Medulla oblongata (tissue), 1 donor: Measurements from ENCODE around the gene LDLRAD4.
A peak's percentile ranks its signal among the peaks of the same experiment; 100 is the strongest.
"Not testable (repeated sequence)": the region's sequence is repeated elsewhere in the genome, so short reads cannot be mapped to it uniquely, and the experiment has no call there.

Experiments
- DNase-seq: peaks from one replicate; pipeline ENCODE4 v3.0.0-alpha.2; 2015; ENCODE audit errors: extremely low spot score

The LDLRAD4 gene

DNA sequence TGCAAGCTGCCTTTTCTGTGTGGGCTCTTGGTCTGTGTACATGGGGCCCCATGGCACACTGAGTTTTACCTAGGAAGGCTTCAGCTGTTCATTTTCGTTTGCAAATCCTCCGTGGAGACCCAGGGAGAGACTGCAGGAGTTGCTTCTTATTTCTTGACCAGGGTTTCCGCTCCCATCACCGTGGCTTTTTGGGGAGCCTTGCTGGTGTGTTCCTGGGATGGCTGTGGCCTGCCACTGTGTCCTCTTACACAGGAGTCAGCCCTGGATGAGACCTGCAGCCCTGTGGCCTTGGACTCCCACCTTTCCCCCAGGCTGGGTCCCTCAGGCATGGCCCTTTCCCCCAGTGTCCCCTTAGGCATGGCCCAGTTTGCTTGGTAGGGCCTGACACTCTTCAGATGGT lies 370.8 kb downstream of the LDLRAD4 start:
- DNase-seq, result no peak

DNA sequence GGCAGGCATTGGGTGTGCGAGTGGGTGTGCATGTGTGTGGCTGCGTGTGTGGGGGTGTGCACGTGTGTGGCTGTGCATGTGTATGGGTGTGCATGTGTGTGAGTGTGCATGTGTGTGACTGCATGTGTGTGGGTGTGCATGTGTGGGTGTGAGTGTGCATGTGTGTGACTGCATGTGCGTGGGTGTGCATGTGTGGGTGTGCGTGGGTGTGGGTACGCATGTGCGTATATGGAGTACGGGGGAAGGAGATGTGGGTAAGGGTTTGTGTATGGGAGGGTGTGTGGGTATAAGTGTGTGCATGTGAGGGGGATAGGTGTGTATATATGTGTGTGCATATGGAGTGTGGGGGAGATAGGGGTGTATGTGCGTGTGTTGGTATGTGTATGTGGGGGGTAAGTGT lies 371.4 kb downstream of the LDLRAD4 start:
- DNase-seq, result no peak

DNA sequence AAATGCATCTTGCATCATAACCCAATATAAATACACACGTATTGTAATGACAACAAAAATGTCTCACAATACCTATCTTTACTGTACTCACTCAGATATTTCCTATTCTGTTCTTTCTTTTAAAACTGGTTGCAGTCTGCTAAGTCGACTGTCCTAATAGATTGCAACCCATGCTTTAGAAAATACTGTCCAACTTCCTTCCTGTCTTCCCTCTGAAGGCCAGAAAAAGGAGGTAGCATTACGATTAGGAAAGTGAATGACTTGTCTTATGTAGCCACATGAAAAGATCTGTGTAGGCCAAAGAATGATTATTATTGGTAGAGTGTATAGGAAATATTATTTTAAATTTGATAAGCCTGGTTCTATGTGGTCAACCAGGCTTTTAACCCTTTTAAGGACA lies 373.7 kb downstream of the LDLRAD4 start:
- no peak for DNase-seq

DNA sequence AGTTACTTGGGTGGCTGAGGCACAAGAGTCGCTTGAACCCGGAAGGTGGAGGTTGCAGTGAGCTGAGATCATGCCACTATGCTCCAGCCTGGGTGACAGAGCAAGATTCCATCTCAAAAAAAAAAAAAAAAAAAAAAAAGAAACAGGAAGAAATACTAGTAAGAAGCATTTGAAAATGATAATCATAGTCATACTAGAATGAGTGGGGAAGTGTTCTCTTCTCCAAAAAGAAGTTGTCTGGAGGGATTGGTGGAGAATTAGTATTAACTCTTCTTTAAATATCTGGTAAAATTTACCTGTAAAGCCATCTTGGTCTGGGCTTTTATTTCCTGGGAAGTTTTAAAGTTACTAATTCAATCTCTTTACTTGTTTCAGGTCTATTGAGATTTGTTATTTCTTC lies 376.0 kb downstream of the LDLRAD4 start:
- DNase-seq, result no peak

DNA sequence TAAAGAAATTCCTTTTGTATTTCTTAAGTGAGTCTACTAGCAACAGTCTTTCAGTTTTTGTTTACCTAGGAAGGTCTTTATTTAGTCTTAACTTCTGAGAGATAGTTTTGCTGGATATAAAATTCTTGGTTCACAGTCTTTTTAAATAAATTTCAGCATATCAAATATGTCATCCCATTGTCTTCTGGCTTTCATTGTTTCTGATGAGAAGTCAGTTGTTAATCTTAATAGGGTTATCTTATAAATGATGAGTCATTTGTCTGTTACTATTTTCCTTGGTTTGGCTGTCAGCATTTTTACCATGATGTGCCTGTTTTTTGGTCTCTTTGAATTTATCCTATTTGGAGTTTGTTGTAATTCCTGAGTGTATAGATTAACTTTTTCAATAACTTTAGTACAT lies 378.5 kb downstream of the LDLRAD4 start:
- no peak for DNase-seq

DNA sequence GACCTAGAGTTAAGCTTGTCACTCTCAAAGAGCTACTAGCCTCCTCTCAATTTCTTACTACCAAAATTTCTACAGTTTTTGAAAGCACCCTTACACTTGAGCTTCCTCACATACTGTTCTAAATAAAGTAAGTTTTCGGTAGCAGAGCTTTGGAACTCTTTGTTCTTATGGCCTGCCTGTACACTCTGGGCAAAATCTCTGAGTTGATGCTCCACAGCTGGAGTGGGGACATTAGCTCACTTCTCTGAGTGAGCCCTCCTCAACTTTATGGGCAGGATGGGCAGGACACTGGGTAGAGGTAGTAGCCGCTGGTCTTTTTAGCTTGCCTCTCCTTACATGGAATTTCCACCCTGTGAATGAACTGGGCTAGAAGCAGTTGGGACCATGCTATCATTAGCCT lies 380.0 kb downstream of the LDLRAD4 start:
- no peak for DNase-seq

DNA sequence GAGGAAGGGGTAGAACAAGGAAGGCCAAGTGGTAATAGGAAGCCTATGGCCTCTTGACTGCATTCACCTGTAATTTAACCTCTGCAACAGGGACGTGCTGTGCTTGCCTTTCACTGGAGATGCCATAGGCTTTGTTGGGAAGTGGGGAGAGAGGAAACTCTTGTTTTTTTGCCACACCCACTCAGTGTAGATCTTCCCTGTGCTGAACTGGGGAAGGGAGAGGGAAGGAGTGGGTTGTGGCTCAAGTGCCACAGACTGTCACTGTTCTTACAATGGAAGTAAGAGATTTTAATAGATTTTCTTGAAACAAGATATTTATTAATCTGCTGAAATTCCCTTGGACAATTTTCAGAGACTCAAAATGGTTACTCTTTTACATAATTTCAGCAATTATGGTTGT lies 380.5 kb downstream of the LDLRAD4 start:
- DNase-seq, result no peak

DNA sequence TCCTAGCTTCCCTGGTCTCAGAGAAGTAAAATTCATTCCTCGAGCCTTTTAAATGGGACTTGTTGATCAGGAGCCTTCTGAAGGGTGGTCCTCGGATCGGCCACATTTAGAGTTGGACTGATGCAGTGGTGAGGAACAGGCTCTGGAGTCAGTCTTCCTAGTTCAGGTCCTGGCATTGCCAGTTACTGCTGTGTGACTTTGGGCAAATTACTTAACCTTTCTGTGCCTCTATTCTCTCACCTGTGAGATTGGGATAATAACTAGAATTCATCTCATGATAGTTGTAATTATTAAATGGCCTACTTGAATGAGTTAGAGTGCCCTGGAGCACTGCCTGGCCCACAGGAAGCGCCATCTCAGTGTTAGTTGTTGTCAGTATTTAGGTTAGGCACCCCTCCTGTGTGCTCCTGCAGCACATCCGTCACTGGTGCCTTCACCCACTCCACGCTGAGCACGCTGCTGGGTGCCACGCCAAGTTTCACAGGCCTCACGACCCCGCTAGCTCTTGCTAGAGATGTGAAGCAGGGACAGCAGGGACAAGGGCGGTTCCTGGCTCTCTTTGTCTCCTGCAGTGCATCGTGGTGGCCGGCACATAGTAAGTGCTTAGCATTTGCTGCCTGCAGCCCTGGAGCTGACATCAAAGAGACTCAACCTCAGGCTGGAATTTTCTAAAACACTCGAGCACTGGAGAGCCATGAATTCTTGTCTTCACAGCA lies 384.9 kb downstream of the LDLRAD4 start:
- no peak for DNase-seq

DNA sequence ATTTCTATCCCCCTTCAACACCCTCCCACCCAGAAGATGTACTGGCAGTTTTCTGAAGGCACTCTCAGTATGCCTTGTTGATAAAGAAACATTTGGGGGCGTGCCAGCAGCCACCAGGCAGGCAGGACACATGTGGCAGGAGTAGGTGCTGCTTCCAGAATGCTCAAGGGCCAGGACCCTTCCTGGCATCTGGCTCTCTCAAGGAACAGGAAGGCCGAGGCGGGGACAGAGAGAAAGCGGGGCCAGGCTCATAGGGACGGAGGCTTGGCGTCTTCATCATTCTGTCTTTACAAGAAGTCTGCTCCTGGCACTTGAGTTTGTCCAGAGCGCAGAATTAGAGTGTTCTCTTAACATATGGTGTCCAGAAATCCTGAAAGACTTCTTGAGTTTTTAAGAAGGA lies 386.2 kb downstream of the LDLRAD4 start:
- DNase-seq, result no peak

DNA sequence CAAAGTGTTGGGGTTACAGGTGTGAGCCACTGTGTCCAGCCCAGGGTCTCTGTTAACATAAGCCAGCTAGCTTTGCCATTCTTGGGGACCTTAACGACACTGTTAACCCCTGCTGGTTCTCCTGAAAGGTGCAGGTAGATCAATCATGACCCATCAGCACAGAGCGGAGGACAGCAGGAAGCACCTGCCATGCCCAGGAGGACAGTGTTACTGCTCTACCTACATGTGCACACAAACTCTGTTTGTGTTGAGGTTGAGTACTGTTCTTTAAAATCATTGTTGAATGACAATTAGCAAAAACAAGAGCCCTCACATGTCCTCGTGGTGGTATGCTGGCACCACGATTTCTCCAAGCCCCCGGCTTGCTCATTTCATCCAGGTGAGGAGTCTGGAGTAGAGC lies 386.9 kb downstream of the LDLRAD4 start:
- no peak for DNase-seq

DNA sequence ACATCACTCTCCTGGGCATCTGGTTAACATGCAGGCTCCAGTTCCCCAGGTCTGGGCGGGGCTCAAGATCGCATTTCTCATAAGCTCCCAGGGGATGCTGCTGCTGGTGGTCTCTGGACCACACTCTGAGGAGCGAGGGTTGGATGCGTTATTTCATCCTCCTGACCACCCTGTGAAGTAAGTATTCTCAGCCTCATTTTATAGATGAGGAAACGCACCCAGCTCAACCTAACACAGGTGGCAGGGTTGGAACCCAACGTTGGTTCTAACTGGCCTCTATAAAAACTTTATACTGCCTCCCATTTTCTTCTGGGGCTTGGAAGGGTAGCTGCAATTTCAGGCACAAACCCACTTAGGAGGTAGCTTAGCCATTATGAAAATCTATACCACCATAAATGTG lies 387.3 kb downstream of the LDLRAD4 start:
- DNase-seq, result no peak

DNA sequence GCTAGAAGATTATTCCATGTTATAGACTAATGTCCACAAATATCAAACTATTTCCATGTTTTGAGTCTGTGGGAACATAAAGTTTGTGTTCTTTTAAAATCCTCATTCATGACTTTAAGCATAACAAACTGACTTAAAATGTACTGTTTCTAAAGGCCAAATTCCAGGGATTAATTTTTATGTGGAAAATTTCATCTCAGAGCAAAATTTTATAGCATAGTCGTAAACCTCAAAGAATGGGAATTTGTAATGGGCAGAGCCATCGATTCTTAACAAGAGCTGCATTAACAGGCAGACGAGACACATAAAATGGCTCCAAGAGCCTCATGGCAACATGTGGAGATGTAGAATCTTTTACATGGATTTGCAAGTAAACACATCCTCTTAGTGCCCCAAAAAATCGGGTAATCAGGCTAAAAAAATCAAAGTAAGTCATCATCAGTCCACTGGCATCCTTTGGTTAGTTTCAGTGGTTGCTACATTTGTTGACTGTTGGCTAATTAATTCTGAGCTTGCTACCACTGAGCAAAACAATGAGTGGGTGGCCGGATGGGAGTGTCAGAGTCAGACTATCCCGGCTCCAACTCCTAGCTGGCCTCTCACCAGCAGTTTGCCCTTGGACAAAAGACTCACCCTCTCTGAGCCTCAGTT lies 388.2 kb downstream of the LDLRAD4 start:
- no peak for DNase-seq

DNA sequence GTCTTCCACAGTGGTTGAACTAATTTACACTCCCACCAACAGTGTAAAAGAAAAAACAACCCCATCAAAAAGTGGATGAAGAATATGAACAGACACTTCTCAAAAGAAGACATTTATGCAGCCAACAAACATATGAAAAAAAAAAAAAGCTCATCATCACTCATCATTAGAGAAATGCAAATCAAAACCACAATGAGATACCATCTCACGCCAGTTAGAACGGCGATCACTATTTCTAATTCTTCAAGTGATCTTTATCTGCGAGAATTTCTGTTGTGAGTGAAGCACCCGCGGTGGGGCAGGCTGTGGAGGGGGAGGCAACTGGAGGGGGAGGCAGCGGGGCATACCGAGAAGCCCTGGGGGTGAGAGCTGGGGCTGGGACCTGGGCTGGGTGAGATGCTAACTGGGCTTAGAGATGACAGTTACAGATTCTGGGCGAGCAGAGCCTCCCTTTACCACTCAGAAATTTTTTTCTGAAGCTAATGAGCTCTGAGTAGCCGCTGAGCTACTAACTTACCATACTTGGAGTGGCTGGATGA lies 389.5 kb downstream of the LDLRAD4 start:
- DNase-seq, result not testable (repeated sequence)

DNA sequence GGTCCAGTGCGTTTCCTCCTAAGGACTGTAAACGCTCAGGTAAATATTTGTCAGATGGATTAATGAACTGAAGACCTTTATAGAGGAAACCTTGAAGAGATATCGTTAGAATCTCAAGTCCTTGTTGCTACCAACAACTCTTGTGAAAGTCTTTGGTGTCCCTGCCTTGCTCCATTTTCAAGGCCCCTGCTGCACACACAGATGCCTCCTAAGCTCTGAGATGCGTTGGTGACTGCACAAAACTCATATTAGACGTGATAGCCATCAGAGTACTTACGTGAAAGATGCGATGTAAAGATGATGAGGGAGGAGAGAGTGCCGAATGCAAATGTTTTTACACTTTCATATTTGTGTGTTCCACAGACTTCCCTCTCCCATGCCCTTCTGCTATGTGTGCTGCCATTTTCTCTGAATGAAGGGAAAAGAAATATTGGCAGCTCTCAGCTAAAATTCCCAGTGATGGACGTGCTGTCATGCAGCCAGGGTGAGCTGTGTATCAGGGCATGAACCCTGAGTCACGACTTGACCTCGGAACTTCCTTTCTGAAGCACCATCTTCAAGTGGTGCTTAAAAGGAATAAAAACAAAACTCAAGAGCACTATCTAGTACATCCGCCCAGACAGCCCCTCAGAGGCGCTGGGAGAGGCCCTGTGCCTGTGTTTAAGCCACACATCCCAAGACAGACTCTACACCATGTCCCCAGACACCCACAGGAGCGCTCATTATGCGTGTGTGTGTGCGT lies 390.4 kb downstream of the LDLRAD4 start:
- no peak for DNase-seq

DNA sequence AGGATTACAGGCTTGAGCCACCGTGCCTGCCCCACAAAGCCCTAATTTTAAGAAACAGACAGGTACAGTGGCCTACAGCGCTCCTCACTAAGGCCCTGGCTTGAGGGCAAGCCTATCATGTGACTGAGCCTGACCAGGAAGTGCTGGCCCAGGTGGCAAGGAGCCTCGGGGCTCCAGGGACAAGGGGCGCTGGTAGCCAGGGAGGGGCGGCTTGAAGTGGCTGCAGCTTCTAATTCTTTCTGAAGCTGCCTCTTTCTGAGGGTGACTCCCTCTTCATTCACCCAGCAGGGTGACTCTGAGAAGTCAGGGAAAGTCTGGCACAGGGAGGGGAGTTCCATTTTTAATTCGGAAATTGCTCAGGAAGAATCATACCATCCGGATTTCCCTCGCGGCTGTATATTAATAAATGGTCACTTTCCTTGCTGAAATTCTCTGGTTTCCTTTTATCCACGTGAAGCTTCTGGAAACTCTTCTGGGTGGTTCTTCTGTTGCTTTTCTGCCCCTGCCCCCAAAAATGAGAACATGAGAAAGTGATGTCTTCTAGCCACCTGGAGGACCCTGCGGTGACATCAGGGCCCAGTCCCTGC lies 392.1 kb downstream of the LDLRAD4 start:
- no peak for DNase-seq

DNA sequence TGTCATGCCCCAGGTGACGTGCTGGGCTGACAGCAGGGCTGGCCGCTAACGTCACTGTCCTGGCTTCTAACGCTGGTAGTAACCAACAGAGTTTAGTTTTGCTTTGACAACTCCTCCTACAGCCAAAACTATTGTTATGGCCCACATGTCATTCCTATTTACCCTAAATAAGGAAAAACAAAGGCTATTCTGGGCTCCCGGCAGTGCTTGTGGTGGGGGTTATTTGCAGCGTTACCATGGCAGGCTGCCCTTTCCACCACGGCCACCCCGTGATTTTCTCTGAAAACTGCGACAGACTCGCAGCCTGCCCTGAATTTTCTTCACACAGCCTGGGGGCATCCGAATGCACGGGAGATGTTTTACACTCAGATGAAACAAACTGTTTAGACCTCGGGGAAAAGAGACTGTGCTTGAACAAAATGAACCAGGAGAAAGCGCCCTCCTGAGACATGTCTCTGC lies 392.6 kb downstream of the LDLRAD4 start:
- DNase-seq, result peak; percentile 93

DNA sequence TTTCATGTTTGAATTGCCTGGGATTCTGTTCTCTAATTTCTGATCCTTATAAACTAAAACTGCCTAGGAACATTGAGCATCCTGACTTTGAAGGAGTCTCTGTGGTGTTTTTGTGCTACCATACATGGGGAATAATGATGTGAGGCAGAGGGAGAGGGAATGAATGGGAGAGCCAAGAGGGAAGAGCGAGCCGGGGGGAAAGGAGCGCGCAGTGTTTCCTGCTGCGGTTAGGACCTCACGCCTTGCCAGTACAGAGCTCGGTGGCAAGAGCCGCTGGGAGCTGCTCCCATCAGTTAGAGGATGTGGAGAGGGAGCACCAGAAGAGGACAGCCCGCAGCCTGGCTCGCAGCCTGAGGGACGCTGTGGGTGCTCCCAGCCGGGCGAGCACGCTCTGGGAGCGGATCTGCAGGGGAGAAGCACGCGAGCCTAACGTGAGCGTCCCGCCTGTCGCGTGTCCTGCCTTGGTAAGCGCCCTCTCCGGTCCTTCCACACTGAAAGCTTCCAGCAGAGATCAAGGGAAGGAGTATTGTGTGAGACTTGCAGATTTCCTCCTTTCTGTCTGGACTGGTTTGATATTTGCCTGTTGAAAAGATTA lies 393.1 kb downstream of the LDLRAD4 start:
- peak; percentile 76 for DNase-seq

DNA sequence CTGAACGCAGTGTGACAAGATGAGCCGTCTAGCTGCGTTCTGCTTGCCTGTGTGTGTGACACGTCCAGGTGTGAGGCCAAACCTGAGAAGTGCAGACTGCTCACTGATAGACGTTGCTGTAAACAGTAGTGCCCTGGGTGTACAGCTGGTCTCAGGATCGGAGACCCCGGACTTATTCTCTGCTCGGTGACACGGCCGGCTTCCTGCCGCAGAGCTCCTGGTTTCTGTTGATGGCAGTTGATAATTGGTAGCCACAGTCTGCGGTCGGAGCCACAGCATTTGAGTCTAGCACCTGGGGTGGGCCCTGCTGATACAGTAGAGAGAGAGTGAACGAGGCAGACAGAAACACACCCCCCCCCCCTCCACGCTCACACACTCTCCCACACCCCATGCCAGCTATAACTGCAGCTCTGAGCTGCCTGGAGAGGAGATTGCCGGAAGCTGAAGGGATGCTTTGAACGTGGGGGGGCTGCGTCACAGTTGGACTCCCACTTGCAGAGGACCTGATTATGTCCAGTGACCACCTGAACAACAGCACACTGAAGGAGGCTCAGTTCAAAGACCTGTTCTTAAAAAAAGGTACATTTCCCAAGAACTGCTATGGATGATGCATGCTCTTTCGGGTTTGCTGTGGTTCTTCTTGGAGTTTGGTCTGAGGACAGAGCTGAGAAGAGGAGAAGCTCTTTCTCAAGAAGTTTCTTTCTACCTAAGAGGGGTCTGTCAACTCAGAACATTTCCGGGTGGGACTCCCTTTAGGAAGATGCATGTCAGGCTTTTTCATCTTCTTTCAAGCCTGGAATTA lies 393.8 kb downstream of the LDLRAD4 start:
- DNase-seq, result peak; percentile 88

DNA sequence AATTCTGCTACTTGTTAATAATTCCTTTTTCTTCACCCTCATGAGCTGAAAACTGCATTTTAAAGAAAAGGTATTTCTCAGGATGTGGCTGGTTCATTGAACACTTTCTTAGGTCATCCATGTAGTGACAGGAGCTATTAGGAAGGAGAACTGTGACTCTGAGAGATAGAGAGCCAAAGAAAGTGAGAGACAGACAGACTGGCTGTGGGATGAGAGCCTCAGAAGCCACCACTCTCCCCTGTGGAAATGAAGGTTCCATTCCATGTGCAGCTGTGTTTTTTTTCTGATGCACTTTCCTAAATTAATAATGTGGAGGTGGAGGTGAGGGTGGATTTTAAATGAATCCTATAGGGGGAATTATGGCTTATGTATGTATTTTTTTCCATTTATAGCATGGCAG lies 394.5 kb downstream of the LDLRAD4 start:
- peak; percentile 44 for DNase-seq

DNA sequence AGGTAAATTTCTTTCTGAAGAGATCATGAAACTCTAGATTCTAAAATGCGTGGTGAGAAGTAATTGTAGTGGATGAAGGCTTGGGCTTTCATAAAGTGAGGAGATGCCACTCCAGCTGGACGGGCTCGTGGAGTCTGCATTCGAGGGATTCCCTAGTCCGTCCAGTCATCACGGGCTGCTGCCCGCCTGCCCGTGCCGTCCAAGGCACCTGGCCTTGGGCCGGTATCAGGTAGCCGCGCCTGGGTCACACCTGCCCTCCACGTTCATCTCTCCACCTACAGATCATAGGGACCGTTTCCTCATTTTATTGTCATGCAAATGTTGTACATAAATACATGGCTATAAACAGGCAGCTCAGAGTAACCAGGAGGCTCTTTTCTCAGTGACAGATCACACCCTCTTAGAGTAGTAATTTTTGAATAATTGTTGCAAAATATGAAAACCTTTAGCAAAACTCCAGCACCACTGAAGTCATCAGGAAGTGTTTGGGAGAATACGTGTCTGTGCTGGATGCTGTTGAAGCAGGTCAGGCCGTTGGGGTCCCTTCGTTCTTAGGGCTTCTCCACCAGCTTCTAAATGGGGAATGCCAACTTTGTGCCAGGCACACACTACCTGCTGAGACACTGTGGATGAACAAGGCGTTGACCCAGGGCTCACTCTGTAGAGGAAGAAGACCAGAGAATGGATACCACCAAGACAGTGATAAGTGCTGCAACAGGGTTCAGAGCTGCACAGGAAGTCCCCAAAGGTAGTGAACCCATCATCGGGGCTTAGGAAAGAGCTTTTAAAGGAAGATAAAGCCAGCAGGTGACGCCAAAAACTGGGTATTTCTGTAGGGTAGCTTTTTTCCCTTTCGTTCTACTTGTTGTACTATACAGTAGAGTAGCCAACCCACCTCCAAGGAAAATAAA lies 395.3 kb downstream of the LDLRAD4 start:
- DNase-seq, result peak; percentile 29
